ENCODE results near the gene PNN. TPM values are rescaled to one million over a fixed set of nuclear protein-coding genes. Genes with fewer than 3 reads are reported as not detected.

The PNN gene
- total RNA-seq = 8.7 and 14.1 TPM in 2 replicates

DNA sequence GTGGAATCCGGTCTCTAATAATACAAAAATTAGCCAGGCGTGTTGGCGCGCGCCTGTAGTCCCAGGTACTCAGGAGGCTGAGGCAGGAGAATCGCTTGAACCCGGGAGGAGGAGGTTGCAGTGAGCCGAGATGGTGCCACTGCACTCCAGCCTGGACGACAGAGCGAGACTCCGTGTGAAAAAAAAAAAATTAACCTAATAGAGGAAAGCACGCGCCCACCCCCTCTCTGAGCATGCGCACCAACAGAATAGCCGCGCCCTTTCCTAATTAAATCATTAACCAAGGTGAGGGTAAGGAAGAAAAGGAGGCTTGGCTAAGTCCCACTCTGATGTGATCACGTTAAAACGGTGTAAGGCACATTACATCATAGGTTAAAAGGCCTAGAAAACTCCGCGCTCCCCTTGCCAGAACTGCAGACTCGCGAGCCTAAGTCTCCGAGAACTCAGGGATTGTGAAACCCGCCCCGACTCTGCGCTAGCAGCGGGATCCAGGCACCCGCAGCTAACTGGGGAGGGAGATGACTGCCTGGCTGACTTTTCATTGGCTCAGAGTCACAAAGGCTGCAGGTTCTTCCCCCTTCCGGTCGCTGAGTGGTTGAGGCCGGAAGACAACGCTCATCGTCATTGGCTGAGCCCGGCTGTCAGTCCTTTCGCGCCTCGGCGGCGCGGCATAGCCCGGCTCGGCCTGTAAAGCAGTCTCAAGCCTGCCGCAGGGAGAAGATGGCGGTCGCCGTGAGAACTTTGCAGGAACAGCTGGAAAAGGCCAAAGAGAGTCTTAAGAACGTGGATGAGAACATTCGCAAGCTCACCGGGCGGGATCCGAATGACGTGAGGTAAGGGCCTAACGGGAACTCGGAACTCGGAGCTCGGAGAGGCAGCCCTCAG, at the start of gene PNN:
Gene PNN, plus strand, starts transcription at position 695 of the 885 bp plus-strand sequence. Its CDS starts 26 bp downstream, at position 721.

Other genes starting within 250 kb of the PNN start
- gene SEC23A, start 72.0 kb upstream of the PNN start, total RNA-seq = 116 and 188 TPM in 2 replicates
- gene GEMIN2, start 60.9 kb upstream of the PNN start, total RNA-seq = 19.4 and 25.0 TPM in 2 replicates
- 16.3 and 18.1 TPM in 2 replicates for gene TRAPPC6B, start 4.9 kb upstream of the PNN start, total RNA-seq
- gene MIA2, start 58.7 kb downstream of the PNN start, total RNA-seq = 7.6 and 9.2 TPM in 2 replicates

Data from pericardium fibroblast (primary cell).